Left lung (tissue), 10 donors: ENCODE measurements around the gene RAB27B. TPM values are rescaled to one million over a fixed set of nuclear protein-coding genes. Genes with fewer than 3 reads are reported as not detected.

Experiments used
- ATAC-seq: fragments of 200-7000 bp; cut with Tn5 transposase; one replicate; pipeline ENCODE4 v1.9.1; 2020; ENCODE audit warnings: moderate library complexity
- DNase-seq, 4 donors: peaks; one replicate each; pipeline ENCODE4 v3.0.0-alpha.2; 2013 to 2020
- H3K27ac ChIP-seq, 2 donors: fragments of 200-600 bp; sonication (generic) in 1 of 2; one replicate each; pipeline versions ENCODE4 v1.5.0 to v1.8.0; 2020 to 2021
- H3K27me3 ChIP-seq, 2 donors: fragments of 200-600 bp; sonication (generic) in 1 of 2; one replicate each; pipeline versions ENCODE4 v1.5.0 to v1.8.0; 2020 to 2021
- H3K36me3 ChIP-seq, 2 donors: fragments of 200-600 bp; sonication (generic) in 1 of 2; one replicate each; pipeline versions ENCODE4 v1.5.0 to v1.8.0; 2020 to 2021
- H3K4me1 ChIP-seq, 2 donors: fragments of 200-600 bp; one replicate each; pipeline ENCODE4 v1.8.0; 2021
- H3K4me3 ChIP-seq, 2 donors: fragments of 200-600 bp; sonication (generic) in 1 of 2; one replicate each; pipeline versions ENCODE4 v1.5.0 to v1.8.0; 2020 to 2021; ENCODE audit warnings: mild to moderate bottlenecking in 1 of 2
- H3K9me3 ChIP-seq, 2 donors: fragments of 200-600 bp; sonication (generic) in 1 of 2; one replicate each; pipeline versions ENCODE4 v1.5.0 to v1.8.0; 2020 to 2021
- intact Hi-C, 2 donors: fragments of 100-400 bp; cut with DNase I; formaldehyde crosslinking; loops; one replicate each; pipeline versions ENCODE4 v1.11.2 to v1.14.2; 2022
- polyA plus RNA-seq, 6 donors: library from polyadenylated mRNA; unstranded; fragments of 120-200 nt; gene quantifications; one replicate each; pipeline ENCODE4 v1.2.1, GENCODE V29; 2013; ENCODE audit not compliant: insufficient read length in 6 of 6
- total RNA-seq, 2 donors: library from RNA; stranded (reverse); fragmentation: NEBNext Ultra II Directional; extraction: Animal tissue kit (Norgen Biotek cat#: 25700); gene quantifications; one replicate each; pipeline ENCODE4 v1.2.1, GENCODE V29; 2021
- TF ChIP-seq, protein P1 (sequence below), 2 donors: fragments of 200-600 bp; sonication (generic) in 1 of 2; IDR thresholded peaks; one replicate each; pipeline versions ENCODE4 v1.5.0 to v1.8.0; 2021; ENCODE audit warnings: antibody characterized with exemption in 2 of 2
- donor health status: DM: no; HTN: yes; CAD: no.
- donor health status: DM: no; HTN: no; CAD: no.

The RAB27B gene
- total and polyA plus RNA-seq, 8 donors = 7.4 to 66.6 (median 10.5) TPM

DNA sequence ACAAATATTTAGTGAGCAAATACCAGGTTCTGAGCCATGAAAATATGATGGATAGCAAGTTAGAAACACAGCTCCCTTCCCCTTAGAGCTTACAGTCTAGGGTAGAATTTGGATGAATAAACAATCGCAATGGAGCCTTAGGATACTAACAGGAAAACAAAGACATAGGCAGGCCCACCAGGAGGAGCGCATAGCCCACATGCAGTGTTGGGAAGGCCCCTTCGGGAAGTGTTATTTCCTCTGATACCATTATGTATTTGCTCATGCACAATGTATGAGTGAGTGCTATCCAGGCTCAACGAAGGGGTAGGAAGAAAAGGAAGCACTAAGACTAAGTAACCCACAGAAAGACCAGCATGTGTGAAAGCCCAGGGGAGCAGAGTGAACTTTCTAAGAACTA, 54.0 kb downstream of the RAB27B start:
- Histone ChIP-seq H3K4me3 (no peak overlapping the region), H3K4me1 (no peaks in the 10 kb centered on the region), H3K36me3 (peaks cover 0 to 6% of the 10 kb centered on the region in 2 donors), H3K9me3 (no peaks in the 10 kb centered on the region), H3K27me3 (no peaks in the 10 kb centered on the region), H3K27ac (no peak overlapping the region)
- ATAC-seq (no peak), DNase-seq (no peak)
- intact Hi-C loops = no loop called here
- TF ChIP-seq, protein P1, sequence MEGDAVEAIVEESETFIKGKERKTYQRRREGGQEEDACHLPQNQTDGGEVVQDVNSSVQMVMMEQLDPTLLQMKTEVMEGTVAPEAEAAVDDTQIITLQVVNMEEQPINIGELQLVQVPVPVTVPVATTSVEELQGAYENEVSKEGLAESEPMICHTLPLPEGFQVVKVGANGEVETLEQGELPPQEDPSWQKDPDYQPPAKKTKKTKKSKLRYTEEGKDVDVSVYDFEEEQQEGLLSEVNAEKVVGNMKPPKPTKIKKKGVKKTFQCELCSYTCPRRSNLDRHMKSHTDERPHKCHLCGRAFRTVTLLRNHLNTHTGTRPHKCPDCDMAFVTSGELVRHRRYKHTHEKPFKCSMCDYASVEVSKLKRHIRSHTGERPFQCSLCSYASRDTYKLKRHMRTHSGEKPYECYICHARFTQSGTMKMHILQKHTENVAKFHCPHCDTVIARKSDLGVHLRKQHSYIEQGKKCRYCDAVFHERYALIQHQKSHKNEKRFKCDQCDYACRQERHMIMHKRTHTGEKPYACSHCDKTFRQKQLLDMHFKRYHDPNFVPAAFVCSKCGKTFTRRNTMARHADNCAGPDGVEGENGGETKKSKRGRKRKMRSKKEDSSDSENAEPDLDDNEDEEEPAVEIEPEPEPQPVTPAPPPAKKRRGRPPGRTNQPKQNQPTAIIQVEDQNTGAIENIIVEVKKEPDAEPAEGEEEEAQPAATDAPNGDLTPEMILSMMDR (IDR thresholded peaks at IDR 0.05) = no peak

DNA sequence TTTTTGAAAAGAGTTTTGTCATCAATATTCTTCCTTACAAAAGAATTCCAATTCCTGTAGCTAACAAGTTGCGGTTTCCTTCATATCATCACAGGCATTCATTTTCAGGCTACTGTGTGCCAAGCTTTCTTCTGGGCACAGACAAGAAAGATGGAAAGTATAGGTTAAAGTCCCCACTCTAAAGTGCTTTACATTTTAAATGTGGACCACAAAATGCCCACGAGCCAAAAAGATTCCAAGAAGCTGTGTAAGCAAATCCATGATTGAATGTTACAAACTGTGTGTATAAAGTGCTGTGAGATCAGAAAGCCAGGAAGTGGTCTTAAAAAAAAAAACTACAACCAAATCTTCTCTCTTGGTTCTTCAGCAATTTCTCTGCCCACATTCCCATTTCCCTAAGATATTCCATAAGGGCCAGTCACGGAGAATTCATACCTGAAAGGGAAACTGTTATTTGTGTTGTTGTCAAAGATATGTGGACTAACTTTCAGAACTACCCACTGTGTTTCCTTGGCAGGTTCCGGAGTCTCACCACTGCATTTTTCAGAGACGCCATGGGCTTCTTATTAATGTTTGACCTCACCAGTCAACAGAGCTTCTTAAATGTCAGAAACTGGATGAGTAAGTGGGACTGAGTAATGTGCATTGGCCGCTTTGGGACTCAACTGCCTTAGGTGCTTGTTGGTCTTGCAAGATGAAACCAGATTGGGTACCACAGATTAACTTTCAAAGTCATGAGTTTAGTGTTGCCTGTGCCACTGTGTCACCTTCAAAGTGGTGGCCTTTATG, 55.7 kb downstream of the RAB27B start:
- no peak overlapping the region for H3K27ac ChIP-seq
- H3K4me1 ChIP-seq = no peaks in the 10 kb centered on the region
- no peak overlapping the region for H3K4me3 ChIP-seq
- no peaks in the 10 kb centered on the region for H3K27me3 ChIP-seq
- ATAC-seq (no peak), DNase-seq (no peak)
- H3K9me3 ChIP-seq = no peaks in the 10 kb centered on the region
- H3K36me3 ChIP-seq = peaks cover 0 to 6% of the 10 kb centered on the region in 2 donors
- TF ChIP-seq, protein P1 (IDR thresholded peaks at IDR 0.05) = no peak
- intact Hi-C loops = no loop called here

DNA sequence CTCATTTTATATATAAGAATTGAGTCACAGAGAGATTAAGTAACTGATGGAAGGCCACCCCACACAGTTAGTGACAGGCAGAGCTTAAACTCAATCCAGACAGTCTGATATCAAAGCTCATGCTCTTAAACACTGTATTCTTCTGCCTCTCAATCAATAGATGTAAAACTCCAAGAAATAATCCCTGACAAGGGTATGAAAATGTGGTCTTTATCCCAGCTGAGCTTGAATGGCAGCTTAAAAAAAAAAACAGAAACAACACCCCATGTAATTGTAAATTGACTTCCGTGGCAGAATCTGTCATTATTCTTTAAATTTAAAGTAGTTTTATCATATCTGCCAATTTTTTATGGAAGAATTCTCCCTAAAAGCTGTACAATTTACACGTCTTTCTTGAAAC, 60.1 kb downstream of the RAB27B start:
- intact Hi-C loops = no loop called here
- Histone ChIP-seq H3K27ac (no peak overlapping the region), H3K36me3 (peaks cover 0 to 6% of the 10 kb centered on the region in 2 donors)

DNA sequence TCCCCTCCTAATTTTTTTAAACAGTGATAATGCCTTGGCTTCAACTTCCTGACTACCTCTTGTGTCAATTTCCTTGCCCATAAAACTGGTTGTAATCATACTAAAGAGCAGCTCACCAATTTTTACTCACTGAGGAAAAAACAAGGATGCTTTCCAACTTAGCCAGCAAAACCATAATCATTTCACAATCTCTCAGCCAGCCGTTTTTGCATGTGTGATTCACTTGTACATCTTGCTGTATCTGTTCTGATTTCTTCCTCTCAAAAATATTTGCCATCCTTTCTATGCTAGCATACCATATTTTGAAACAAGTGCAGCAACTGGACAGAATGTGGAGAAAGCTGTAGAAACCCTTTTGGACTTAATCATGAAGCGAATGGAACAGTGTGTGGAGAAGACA, 60.7 kb downstream of the RAB27B start:
- H3K4me3 ChIP-seq = no peak overlapping the region
- H3K27ac ChIP-seq = no peak overlapping the region
- intact Hi-C loops = no loop called here
- peaks cover 0 to 6% of the 10 kb centered on the region in 2 donors for H3K36me3 ChIP-seq
- ATAC-seq (no peak), DNase-seq (no peak)
- H3K9me3 ChIP-seq = no peaks in the 10 kb centered on the region
- H3K4me1 ChIP-seq = no peaks in the 10 kb centered on the region
- H3K27me3 ChIP-seq = no peaks in the 10 kb centered on the region
- TF ChIP-seq, protein P1 (IDR thresholded peaks at IDR 0.05) = no peak

More for the DNA sequence above, 60.1 kb downstream of the RAB27B start:
- ATAC-seq = no peak
- H3K4me1 ChIP-seq = no peaks in the 10 kb centered on the region
- TF ChIP-seq, protein P1 (IDR thresholded peaks at IDR 0.05) = no peak
- H3K4me3 ChIP-seq = no peak overlapping the region
- no peak for DNase-seq
- no peaks in the 10 kb centered on the region for H3K9me3 ChIP-seq
- no peaks in the 10 kb centered on the region for H3K27me3 ChIP-seq

DNA sequence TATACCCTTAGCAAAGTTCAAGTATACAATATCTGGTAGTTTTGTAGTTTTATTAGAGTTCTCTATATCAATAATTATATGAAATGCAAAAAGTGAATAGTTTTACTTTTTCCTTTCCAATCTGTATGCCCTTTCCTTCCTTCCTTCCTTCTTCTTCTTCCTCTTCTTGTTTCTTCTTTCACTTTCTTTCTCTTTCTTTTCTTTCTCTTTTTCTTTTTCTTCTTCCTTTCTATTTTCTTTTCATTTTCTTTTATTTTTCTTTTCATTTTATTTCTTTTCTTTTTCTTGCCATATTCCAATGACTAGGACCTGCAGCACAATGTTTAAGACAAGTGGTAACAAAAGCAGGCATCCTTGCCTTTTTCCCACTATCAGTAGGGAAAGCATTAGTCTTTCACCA, 71.2 kb downstream of the RAB27B start:
- H3K4me1 ChIP-seq = no peaks in the 10 kb centered on the region
- intact Hi-C loops = no loop called here
- no peak overlapping the region for H3K27ac ChIP-seq
- DNase-seq = no peak
- TF ChIP-seq, protein P1 (IDR thresholded peaks at IDR 0.05) = no peak
- no peak for ATAC-seq
- no peaks in the 10 kb centered on the region for H3K9me3 ChIP-seq
- no peaks in the 10 kb centered on the region for H3K27me3 ChIP-seq
- no peak overlapping the region for H3K4me3 ChIP-seq
- H3K36me3 ChIP-seq = no peaks in the 10 kb centered on the region
